Measurements from ENCODE around the gene VWA7. TPM values are rescaled to one million over a fixed set of nuclear protein-coding genes. Genes with fewer than 3 reads are reported as not detected.
A peak's percentile ranks its signal among the peaks of the same experiment; 100 is the strongest.

VWA7 gene
- total RNA-seq, 1 experiment from 2014 or later: 2.5 TPM

DNA sequence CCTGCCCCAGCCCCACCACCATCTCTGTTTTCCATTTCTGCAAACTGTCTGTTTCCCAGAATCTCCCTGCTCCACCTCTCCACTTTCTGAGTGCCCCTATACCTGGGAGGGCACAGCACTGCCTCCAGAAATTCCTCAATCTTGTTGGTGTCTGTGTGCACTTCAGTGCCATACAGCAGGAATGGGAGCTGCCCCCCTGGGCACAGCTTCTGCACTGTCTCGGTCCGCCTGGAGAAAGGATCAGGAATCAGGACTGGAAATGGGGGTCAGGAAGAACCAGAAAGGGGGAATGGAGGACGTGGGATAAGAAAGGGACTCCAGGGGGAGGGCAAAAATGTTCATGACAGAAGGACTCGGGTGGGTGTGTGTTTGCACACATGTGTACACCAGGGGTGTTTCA lies 43.4 kb downstream of the VWA7 start:
- Histone ChIP-seq H3K4me1 (ENCODE audit: insufficient read depth, low read length) (peaks cover 12% of the 10 kb centered on the region), H3K79me2 (ENCODE audit: insufficient read depth, low read length) (peaks cover 6% of the 10 kb centered on the region; the same call in 1 of the 2 replicates), H3K79me1 (ENCODE audit: insufficient read depth, low read depth, low read length, poor library complexity, severe bottlenecking) (no peaks in the 10 kb centered on the region), H3K9ac (ENCODE audit: extremely low read depth, insufficient read length, low read length) (no peak overlapping the region), H3K27me3 (ENCODE audit: insufficient read depth, low read length) (no peaks in the 10 kb centered on the region), H2BK12ac (ENCODE audit: insufficient read length, low read depth, low read length) (no peak overlapping the region), H3K23me2 (ENCODE audit: insufficient read length, low read depth, low read length, poor library complexity, severe bottlenecking) (peaks cover 30% of the 10 kb centered on the region), H3K27ac (ENCODE audit: insufficient read length, low read depth, low read length) (no peak overlapping the region), H3K56ac (ENCODE audit: insufficient read length, low read depth, low read length) (no peak overlapping the region), H4K8ac (replicated peaks; ENCODE audit: insufficient read length, low read depth, low read length) (no peak overlapping the region), H4K91ac (ENCODE audit: insufficient read length, low read depth, low read length) (no peak overlapping the region), H2AK5ac (ENCODE audit: insufficient read length, low read length) (no peak overlapping the region), H2AFZ (ENCODE audit: low read length) (no peak overlapping the region), H3K9me3 (ENCODE audit: control insufficient read depth, low read depth, low read length) (no peaks in the 10 kb centered on the region), H2BK5ac (ENCODE audit: insufficient read length, low read length) (no peak overlapping the region), H4K5ac (ENCODE audit: insufficient read length, low read depth, low read length) (no peak overlapping the region), H3T11ph (ENCODE audit: low read length) (no peak overlapping the region), H3K14ac (ENCODE audit: insufficient read depth, low read length) (no peak overlapping the region), H3K4me2 (ENCODE audit: insufficient read depth, insufficient read length, low read length) (no peak overlapping the region), H3K18ac (ENCODE audit: insufficient read length, low read depth, low read length) (no peak overlapping the region), H3K4ac (ENCODE audit: low read depth, low read length) (no peak overlapping the region), H3K23ac (ENCODE audit: insufficient read length, low read depth, low read length) (no peak overlapping the region), H2BK20ac (ENCODE audit: low read depth, low read length, poor library complexity, severe bottlenecking) (no peak overlapping the region), H4K20me1 (ENCODE audit: control insufficient read depth, insufficient read depth, insufficient read length) (no peaks in the 10 kb centered on the region), H2BK120ac (ENCODE audit: low read depth, low read length, poor library complexity, severe bottlenecking) (no peak overlapping the region), H2BK15ac (ENCODE audit: low read depth, low read length) (no peak overlapping the region)
- Mint-ChIP-seq H3K4me1 (peaks cover 49 to 50% of the 10 kb centered on the region in 2 experiments), H3K4me3 (peak overlapping the region in 1 of 2 experiments; percentile 91; a peak in 3 of 5 replicates), H3K9me3 (no peaks in the 10 kb centered on the region; a peak in 2 of 5 replicates), H3K27ac (peak overlapping the region in 2 of 3 experiments; percentile 58 to 93; a peak in 2 of 7 replicates), H3K27me3 (ENCODE audit: low read depth) (no peaks in the 10 kb centered on the region), H3K36me3 (ENCODE audit: insufficient read depth in 1 of 3, low read depth in 3 of 3) (peaks cover 36 to 46% (median 38%) of the 10 kb centered on the region in 3 experiments)
- DNase-seq: no peak
- TF ChIP-seq, protein P1, sequence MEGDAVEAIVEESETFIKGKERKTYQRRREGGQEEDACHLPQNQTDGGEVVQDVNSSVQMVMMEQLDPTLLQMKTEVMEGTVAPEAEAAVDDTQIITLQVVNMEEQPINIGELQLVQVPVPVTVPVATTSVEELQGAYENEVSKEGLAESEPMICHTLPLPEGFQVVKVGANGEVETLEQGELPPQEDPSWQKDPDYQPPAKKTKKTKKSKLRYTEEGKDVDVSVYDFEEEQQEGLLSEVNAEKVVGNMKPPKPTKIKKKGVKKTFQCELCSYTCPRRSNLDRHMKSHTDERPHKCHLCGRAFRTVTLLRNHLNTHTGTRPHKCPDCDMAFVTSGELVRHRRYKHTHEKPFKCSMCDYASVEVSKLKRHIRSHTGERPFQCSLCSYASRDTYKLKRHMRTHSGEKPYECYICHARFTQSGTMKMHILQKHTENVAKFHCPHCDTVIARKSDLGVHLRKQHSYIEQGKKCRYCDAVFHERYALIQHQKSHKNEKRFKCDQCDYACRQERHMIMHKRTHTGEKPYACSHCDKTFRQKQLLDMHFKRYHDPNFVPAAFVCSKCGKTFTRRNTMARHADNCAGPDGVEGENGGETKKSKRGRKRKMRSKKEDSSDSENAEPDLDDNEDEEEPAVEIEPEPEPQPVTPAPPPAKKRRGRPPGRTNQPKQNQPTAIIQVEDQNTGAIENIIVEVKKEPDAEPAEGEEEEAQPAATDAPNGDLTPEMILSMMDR (conservative IDR thresholded peaks at IDR 0.05): no peak
- no CpG with 5 or more reads among the region's 4 CpGs for WGBS (ENCODE audit: extremely low coverage, insufficient read length, low lambda C conversion rate)

Measured in H9 (cell line).